NCI-H345 treated with DMSO at 0.1 percent for 48 hours (cell line): ENCODE results near the gene CASP8.
"Not testable (repeated sequence)": the region's sequence is repeated elsewhere in the genome, so short reads cannot be mapped to it uniquely, and the experiment has no call there.

Source experiments
- DNase-seq: peaks from one replicate; lab custom pipeline; 2025; ENCODE audit not compliant: unreplicated experiment; lab: John Stamatoyannopoulos, UW

The CASP8 gene

DNA sequence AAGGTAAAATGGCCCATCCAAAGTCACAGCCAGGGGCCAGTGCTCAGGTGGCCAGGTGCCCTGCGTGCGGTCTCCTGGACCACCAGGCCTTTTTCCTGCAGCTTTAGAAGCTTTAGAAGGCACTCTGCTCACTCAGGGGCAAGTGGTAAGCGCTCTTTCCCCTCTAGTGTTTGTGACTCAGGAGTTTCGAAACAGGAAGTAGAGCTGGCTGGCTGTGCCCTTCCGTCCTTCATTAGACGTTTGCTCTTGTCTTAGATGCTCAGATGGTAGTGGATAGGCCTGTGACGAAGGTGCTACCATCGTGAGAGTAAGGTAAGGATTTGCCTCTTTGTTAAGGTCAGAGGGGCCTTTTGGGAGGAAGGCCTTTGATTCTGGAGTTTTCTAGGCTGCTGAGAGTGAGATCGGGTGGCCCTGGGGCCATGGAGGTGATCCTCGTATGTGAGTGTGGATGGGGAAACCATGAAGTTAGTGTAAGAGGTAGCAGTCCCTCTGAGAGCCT, at the start of gene CASP8:
Gene CASP8 (plus strand): TSS at position 235 of the 499 bp plus-strand sequence. CDS start 5,951 bp downstream, outside the sequence.
- no peak for DNase-seq

GRCh38 chr2:201215963-201216362, 44.4 kb upstream of the CASP8 start:
- DNase-seq: no peak

DNA sequence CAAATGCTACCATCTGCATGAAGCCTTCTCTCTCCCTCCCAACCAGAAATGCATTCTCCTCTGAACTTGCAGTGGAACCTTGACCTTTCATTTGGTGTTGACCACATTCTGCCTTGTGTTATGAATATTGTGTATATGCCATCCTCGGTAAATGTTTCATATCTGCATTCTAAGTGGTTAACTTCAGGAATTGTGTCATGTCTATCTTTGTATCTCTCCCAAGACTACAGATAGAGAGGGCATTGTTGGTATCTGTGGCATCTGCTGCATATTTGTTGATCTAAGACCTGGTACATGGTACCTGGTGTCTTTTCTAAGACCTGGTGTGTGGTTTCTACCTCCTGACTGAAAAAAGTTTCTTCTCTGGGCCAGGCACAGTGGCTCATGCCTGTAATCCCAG, 43.4 kb upstream of the CASP8 start:
- no peak for DNase-seq

GRCh38 chr2:201218780-201219179, 41.6 kb upstream of the CASP8 start:
- no peak for DNase-seq

- no peak for DNase-seq
Observed at GRCh38 chr2:201219328-201220096, 40.8 kb upstream of the CASP8 start.

GRCh38 chr2:201220102-201220570, 40.2 kb upstream of the CASP8 start:
- no peak for DNase-seq

GRCh38 chr2:201223089-201224073, 37.0 kb upstream of the CASP8 start:
- no peak for DNase-seq

DNA sequence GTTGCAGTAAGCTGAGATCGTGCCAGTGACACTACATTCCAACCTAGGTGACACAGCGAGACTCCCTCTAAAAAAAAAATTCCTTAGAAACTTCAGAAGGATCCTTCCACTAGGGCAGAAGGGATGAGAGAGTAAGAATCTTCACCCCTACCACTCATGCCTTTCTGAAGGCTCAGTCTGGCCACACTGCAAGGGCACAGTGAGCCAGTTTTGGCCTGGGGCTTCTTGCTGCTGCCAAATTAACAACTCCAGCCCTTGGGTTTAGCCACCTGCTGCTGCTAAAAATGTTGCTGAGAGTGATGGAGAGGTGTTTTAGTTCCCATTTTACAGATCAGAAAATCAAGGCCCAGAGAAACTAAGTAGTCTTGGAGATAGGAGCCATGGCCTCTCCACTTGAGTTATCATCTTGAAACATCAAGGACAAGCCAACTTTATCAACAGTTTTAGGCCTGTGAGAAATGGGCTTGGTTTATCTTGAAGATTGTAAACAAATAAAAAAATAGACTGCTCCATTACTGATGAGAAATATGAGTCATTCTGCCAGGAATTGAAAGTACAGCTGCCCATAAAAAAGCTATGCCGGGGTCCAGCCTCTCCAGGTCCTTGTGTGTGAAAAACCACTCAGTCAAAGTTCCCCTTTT, 31.9 kb upstream of the CASP8 start:
- DNase-seq: no peak

DNA sequence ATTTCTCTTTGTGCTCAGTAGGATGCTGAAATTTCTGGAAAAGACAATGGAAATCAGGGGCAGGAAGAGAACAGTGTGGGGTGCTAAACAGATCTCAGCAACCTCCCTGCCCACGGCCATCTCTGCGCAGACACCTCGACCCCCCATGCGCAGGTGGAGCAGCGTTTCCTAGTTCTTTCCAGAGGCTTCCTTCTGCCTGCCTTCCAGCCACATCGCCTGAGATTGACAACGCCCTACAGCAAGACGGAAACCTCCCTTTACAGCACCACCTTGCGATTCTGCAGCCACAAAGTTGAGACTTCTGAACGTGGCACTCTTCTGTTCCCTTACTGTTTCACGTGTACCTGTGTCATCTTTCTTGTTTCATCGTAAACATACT, 31.4 kb upstream of the CASP8 start:
- no peak for DNase-seq

- peak; percentile 84 for DNase-seq
Observed at GRCh38 chr2:201231781-201232466, 28.4 kb upstream of the CASP8 start.

DNA sequence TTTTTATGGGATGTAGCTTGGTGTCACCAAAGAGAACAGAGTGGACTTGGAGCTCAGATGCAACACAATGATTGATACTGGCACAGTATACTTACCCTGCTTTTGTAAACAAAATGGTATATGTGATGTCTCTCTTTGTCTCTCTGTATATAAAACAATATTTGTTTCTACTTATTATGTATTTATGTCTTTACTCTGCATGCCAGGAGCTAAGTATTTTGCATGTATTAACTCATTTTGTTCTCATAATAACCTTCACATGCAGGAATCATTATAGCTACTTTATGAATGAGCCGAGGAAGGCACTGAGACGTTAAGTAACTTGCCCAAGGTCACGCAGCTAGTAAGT, 27.9 kb upstream of the CASP8 start:
- no peak for DNase-seq

DNA sequence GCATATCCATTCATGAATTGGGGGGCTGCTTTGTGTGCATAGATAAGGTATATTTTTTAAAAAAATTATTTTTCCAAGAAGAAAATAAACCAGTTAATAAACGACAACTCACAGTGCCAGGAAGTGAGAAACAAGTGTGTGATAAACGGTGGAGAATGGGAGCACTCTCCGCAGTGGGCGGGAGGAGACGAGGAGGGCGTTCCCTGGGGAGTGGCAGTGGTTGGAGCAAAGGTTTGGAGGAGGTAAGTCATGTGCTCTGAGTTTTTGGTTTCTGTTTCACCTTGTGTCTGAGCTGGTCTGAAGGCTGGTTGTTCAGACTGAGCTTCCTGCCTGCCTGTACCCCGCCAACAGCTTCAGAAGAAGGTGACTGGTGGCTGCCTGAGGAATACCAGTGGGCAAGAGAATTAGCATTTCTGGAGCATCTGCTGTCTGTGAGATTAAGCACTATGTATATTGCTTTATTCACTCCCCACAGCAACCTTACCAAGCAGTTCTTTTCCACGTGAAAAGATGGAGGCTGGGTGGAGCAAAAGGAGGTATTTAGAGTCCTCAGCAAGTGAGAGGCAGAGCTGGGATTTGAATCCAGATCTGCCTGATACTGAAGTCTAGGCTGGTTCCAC, 27.0 kb upstream of the CASP8 start:
- peak; percentile 95 for DNase-seq

GRCh38 chr2:201233812-201234662, 26.3 kb upstream of the CASP8 start:
- no peak for DNase-seq

- DNase-seq: no peak
Observed at GRCh38 chr2:201234663-201235135, 25.6 kb upstream of the CASP8 start.

DNA sequence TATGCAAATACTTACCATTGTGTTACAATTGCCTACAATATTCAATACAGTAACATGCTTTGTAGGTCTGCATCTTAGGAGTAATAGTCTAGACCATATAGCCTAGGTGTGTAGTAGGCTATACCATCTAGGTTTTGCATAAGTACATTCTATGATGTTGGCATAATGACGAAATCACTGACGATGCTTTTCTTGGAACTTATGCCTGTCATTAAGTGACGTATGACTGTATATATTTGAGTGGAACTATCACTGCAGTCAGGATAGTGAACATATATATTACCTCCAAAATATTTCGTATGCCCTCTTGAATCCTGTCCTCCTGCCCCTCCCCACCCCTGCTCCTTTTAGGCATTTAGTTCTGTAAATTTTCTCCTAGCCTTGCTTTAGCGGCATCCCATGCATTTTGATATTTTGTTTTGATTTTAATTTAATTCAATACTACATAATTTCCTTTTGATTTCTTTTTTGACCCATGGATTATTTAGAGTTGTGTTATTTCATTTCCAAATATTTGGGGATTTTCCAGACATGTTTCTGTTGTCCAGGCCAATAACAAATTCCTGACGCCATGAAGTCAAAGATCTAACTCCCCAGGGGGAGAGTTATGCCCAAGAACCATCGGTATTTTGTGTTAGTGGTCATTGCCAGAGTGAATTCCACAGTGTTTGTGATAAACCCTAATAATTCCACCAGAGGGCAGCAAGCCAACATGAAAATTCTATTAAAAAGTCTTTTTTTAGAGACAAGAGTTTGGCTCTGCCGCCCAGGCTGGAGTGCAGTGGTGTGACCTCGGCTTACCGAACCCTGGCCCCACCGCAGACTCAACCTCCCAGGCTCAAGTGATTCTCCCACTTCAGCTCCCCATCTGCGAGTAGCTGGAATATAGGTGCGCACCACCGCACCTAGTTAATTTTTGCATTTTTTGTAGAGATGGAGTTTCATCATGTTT, 24.2 kb upstream of the CASP8 start:
- DNase-seq: peak; percentile 4

GRCh38 chr2:201237486-201238123, 22.7 kb upstream of the CASP8 start:
- DNase-seq: no peak

DNA sequence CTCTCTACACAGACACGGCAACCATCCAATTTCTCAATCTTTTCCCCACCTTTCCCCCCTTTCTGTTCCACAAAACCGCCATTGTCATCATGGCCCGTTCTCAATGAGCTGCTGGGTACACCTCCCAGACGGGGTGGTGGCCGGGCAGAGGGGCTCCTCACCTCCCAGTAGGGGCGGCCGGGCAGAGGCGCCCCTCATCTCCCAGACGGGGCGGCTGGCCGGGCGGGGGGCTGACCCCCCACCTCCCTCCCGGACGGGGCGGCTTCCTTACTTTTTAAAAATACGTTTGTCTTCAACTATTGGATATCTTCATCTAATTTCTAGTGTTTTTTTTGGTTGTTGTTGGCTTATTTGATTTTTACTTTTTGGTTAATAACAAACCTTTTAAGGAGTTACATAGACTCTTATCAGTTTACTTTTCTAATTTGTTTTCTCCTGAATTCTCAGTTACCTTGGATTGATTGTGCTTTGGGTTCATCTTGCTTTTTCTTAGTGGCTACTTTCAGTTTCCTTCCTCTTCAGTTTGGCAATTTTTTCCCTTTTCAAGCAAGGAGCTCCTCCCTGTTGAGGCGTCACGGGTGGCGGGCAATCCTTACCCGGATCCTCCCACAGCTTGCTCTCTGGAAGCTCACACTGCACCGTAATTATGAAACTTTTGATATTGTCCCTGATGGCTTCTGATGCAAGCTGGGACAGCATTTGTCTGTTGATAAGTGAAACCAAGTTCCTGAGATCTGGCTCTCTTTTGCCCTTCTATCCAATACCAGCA, 21.0 kb upstream of the CASP8 start:
- not testable (repeated sequence) for DNase-seq
